Measurements from ENCODE around the gene SIGLEC15.

- TF ChIP-seq CTCF (IDR thresholded peaks at IDR 0.05) (no peak), POLR2A (IDR thresholded peaks at IDR 0.05) (no peak)
These were observed 40.0 kb downstream of the SIGLEC15 start for GRCh38 chr18:45865466-45865865.
